WTC11 (cell line): Measurements from ENCODE around the gene TEKT1.

ENCODE experiments used
- ESRRA ChIP-seq: sonication (generic); formaldehyde crosslinking; IDR thresholded peaks from 2 replicates; pipeline ENCODE4 v1.8.1; 2022; ENCODE audit warnings: mild to moderate bottlenecking, missing genetic modification reagents, borderline replicate concordance
- FOXK1 ChIP-seq: sonication (generic); formaldehyde crosslinking; IDR thresholded peaks from 2 replicates; pipeline ENCODE4 v1.8.0; 2022; ENCODE audit warnings: mild to moderate bottlenecking, moderate library complexity, missing genetic modification reagents
- IRF2 ChIP-seq: sonication (generic); formaldehyde crosslinking; IDR thresholded peaks from 2 replicates; pipeline ENCODE4 v1.8.0; 2022; ENCODE audit warnings: low read depth, missing genetic modification reagents, borderline replicate concordance
- JUN ChIP-seq: sonication (generic); formaldehyde crosslinking; IDR thresholded peaks from 2 replicates; pipeline ENCODE4 v1.8.0; 2023; ENCODE audit warnings: mild to moderate bottlenecking, missing genetic modification reagents
- KAT7 ChIP-seq: sonication (generic); formaldehyde crosslinking; IDR thresholded peaks from 2 replicates; pipeline ENCODE4 v1.8.1; 2023; ENCODE audit warnings: missing genetic modification reagents, mild to moderate bottlenecking, borderline replicate concordance
- NFE2L1 ChIP-seq: sonication (generic); formaldehyde crosslinking; IDR thresholded peaks from 2 replicates; pipeline ENCODE4 v1.8.1; 2023; ENCODE audit warnings: missing genetic modification reagents
- ZNF396 ChIP-seq: fragments of 250-450 bp; sonication (Bioruptor Pico); IDR thresholded peaks from 2 replicates; pipeline ENCODE4 v1.8.0; 2021; ENCODE audit warnings: mild to moderate bottlenecking, moderate library complexity, borderline replicate concordance
- ZNF423 ChIP-seq: fragments of 250-450 bp; sonication (Bioruptor Pico); IDR thresholded peaks from 2 replicates; pipeline ENCODE4 v2.1.2; 2022; ENCODE audit warnings: mild to moderate bottlenecking, moderate library complexity
- TF ChIP-seq, protein P1 (sequence below): sonication (generic); formaldehyde crosslinking; IDR thresholded peaks from 2 replicates; pipeline ENCODE4 v1.8.1; 2023; ENCODE audit warnings: mild to moderate bottlenecking, missing genetic modification reagents, moderate library complexity
- TF ChIP-seq, protein P2 (sequence below): fragments of 200-600 bp; IDR thresholded peaks from 2 replicates; pipeline ENCODE4 v1.8.0; 2022; ENCODE audit warnings: antibody characterized with exemption
- TF ChIP-seq, protein P3 (sequence below): sonication (generic); formaldehyde crosslinking; IDR thresholded peaks from 2 replicates; pipeline ENCODE4 v1.8.1; 2022; ENCODE audit warnings: low read depth, missing genetic modification reagents, borderline replicate concordance
- TF ChIP-seq, protein P4 (sequence below): sonication (generic); formaldehyde crosslinking; IDR thresholded peaks from 2 replicates; pipeline ENCODE4 v1.8.1; 2023; ENCODE audit warnings: mild to moderate bottlenecking, missing genetic modification reagents, borderline replicate concordance
- TF ChIP-seq, protein P5 (sequence below): sonication (generic); formaldehyde crosslinking; IDR thresholded peaks from 2 replicates; pipeline ENCODE4 v1.8.0; 2022; ENCODE audit warnings: mild to moderate bottlenecking, missing genetic modification reagents

DNA sequence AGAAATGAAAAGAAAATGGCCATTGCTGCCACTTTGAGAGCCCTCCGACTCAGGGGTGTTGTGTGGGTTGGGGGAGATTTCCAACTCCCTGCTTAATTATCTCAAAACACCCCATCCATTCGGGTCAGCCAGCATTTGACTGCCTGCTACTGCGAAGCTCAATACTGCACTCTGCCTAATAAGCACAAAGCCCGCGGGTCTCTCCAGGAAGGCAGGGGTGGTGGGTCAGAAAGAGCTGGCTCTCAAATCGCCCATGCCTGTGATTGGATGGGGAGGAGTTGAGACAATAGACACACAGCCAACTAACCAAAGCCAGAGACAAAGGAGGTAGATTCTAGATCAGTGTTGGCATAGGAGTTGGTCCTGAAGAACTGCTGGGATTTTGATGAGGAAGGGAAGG is 78.0 kb downstream of the TEKT1 start:
- TF ChIP-seq, protein P1, sequence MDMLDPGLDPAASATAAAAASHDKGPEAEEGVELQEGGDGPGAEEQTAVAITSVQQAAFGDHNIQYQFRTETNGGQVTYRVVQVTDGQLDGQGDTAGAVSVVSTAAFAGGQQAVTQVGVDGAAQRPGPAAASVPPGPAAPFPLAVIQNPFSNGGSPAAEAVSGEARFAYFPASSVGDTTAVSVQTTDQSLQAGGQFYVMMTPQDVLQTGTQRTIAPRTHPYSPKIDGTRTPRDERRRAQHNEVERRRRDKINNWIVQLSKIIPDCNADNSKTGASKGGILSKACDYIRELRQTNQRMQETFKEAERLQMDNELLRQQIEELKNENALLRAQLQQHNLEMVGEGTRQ: no peak
- TF ChIP-seq, protein P2, sequence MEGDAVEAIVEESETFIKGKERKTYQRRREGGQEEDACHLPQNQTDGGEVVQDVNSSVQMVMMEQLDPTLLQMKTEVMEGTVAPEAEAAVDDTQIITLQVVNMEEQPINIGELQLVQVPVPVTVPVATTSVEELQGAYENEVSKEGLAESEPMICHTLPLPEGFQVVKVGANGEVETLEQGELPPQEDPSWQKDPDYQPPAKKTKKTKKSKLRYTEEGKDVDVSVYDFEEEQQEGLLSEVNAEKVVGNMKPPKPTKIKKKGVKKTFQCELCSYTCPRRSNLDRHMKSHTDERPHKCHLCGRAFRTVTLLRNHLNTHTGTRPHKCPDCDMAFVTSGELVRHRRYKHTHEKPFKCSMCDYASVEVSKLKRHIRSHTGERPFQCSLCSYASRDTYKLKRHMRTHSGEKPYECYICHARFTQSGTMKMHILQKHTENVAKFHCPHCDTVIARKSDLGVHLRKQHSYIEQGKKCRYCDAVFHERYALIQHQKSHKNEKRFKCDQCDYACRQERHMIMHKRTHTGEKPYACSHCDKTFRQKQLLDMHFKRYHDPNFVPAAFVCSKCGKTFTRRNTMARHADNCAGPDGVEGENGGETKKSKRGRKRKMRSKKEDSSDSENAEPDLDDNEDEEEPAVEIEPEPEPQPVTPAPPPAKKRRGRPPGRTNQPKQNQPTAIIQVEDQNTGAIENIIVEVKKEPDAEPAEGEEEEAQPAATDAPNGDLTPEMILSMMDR: no peak
- no peak for TF ChIP-seq ESRRA (CRISPR knock-in tag)
- no peak for TF ChIP-seq JUN (CRISPR knock-in tag)
- no peak for TF ChIP-seq ZNF423 (CRISPR knock-in tag)
- TF ChIP-seq, protein P3, sequence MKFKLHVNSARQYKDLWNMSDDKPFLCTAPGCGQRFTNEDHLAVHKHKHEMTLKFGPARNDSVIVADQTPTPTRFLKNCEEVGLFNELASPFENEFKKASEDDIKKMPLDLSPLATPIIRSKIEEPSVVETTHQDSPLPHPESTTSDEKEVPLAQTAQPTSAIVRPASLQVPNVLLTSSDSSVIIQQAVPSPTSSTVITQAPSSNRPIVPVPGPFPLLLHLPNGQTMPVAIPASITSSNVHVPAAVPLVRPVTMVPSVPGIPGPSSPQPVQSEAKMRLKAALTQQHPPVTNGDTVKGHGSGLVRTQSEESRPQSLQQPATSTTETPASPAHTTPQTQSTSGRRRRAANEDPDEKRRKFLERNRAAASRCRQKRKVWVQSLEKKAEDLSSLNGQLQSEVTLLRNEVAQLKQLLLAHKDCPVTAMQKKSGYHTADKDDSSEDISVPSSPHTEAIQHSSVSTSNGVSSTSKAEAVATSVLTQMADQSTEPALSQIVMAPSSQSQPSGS: no peak
- TF ChIP-seq IRF2 (CRISPR knock-in tag): no peak
- no peak for TF ChIP-seq NFE2L1 (CRISPR knock-in tag)
- TF ChIP-seq ZNF396: no peak
- TF ChIP-seq KAT7 (CRISPR knock-in tag): no peak
- TF ChIP-seq FOXK1 (CRISPR knock-in tag): no peak
- TF ChIP-seq, protein P4, sequence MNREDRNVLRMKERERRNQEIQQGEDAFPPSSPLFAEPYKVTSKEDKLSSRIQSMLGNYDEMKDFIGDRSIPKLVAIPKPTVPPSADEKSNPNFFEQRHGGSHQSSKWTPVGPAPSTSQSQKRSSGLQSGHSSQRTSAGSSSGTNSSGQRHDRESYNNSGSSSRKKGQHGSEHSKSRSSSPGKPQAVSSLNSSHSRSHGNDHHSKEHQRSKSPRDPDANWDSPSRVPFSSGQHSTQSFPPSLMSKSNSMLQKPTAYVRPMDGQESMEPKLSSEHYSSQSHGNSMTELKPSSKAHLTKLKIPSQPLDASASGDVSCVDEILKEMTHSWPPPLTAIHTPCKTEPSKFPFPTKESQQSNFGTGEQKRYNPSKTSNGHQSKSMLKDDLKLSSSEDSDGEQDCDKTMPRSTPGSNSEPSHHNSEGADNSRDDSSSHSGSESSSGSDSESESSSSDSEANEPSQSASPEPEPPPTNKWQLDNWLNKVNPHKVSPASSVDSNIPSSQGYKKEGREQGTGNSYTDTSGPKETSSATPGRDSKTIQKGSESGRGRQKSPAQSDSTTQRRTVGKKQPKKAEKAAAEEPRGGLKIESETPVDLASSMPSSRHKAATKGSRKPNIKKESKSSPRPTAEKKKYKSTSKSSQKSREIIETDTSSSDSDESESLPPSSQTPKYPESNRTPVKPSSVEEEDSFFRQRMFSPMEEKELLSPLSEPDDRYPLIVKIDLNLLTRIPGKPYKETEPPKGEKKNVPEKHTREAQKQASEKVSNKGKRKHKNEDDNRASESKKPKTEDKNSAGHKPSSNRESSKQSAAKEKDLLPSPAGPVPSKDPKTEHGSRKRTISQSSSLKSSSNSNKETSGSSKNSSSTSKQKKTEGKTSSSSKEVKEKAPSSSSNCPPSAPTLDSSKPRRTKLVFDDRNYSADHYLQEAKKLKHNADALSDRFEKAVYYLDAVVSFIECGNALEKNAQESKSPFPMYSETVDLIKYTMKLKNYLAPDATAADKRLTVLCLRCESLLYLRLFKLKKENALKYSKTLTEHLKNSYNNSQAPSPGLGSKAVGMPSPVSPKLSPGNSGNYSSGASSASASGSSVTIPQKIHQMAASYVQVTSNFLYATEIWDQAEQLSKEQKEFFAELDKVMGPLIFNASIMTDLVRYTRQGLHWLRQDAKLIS (CRISPR knock-in tag): no peak
- TF ChIP-seq, protein P5, sequence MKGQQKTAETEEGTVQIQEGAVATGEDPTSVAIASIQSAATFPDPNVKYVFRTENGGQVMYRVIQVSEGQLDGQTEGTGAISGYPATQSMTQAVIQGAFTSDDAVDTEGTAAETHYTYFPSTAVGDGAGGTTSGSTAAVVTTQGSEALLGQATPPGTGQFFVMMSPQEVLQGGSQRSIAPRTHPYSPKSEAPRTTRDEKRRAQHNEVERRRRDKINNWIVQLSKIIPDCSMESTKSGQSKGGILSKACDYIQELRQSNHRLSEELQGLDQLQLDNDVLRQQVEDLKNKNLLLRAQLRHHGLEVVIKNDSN: no peak
